IMR-90 (cell line): ENCODE results near the gene OR2AJ1. TPM values are rescaled to one million over a fixed set of nuclear protein-coding genes. Genes with fewer than 3 reads are reported as not detected.

Experiments
- ATAC-seq: fragments of 200-7000 bp; cut with Tn5 transposase; 2 replicates; pipeline ENCODE4 v1.9.1; 2020; ENCODE audit warnings: low read depth, mild to moderate bottlenecking, moderate library complexity
- BruUV-seq: library from RNA; stranded (reverse); fragments of 400-500 nt; replicated peaks from 2 replicates; lab custom pipeline; 2021; lab: Mats Ljungman, UMichigan
- CTCF ChIA-PET: fragments of 300-600 bp; formaldehyde crosslinking; extraction: SDS; loops from one replicate; lab custom pipeline; 2021; ENCODE audit warnings: antibody characterized with exemption; lab: Yijun Ruan, JAX
- POLR2A ChIA-PET: fragments of 300-600 bp; sonication (Branson Sonifier 250); formaldehyde crosslinking; loops from one replicate; lab custom pipeline; 2022; ENCODE audit warnings: antibody characterized with exemption; ENCODE audit not compliant: unreplicated experiment; lab: Charles Lee
- DNase-seq: peaks from one replicate; pipeline ENCODE4 v3.0.0; 2013
- H2AFZ ChIP-seq: replicated peaks from 2 replicates; pipeline ENCODE3; 2013; ENCODE audit warnings: low read length, mild to moderate bottlenecking; ENCODE audit not compliant: poor library complexity
- H2AK5ac ChIP-seq: 2 replicates; pipeline ENCODE4 v1.6.1; 2013; ENCODE audit warnings: low read depth, low read length, inconsistent platforms
- H2AK9ac ChIP-seq: replicated peaks from 2 replicates; pipeline ENCODE3; 2013; ENCODE audit warnings: mild to moderate bottlenecking, low read depth, low read length, moderate library complexity; ENCODE audit not compliant: poor library complexity
- H2BK120ac ChIP-seq: 2 replicates; pipeline ENCODE4 v1.6.1; 2013; ENCODE audit warnings: low read depth, low read length, inconsistent platforms
- H2BK15ac ChIP-seq: 3 replicates; pipeline ENCODE4 v1.6.1; 2013; ENCODE audit warnings: low read depth, low read length, inconsistent platforms
- H2BK20ac ChIP-seq: 2 replicates; pipeline ENCODE4 v1.6.1; 2013; ENCODE audit warnings: low read depth, mild to moderate bottlenecking, inconsistent platforms, low read length, moderate library complexity
- H2BK5ac ChIP-seq: 2 replicates; pipeline ENCODE4 v1.6.1; 2013; ENCODE audit warnings: mild to moderate bottlenecking, low read depth, low read length, inconsistent platforms; ENCODE audit not compliant: poor library complexity, severe bottlenecking
- H3K14ac ChIP-seq: replicated peaks from 2 replicates; pipeline ENCODE4 v1.6.1; 2013; ENCODE audit warnings: low read depth, low read length, inconsistent platforms
- H3K18ac ChIP-seq: 2 replicates; pipeline ENCODE4 v1.6.1; 2013; ENCODE audit warnings: low read depth, low read length, control low read depth
- H3K23ac ChIP-seq: 2 replicates; pipeline ENCODE4 v1.6.1; 2013; ENCODE audit warnings: low read depth, low read length, inconsistent platforms
- H3K27ac ChIP-seq: 2 replicates; pipeline ENCODE4 v1.5.1; 2013; ENCODE audit warnings: mild to moderate bottlenecking, control low read depth, low read length; ENCODE audit not compliant: insufficient read depth
- H3K27me3 ChIP-seq: 2 replicates; pipeline ENCODE4 v1.6.1; 2013; ENCODE audit warnings: low read length; ENCODE audit not compliant: control insufficient read depth, insufficient read depth
- H3K36me3 ChIP-seq: 2 replicates; pipeline ENCODE4 v1.6.1; 2013; ENCODE audit warnings: low read length, mixed read lengths; ENCODE audit not compliant: control insufficient read depth, insufficient read depth
- H3K4ac ChIP-seq: 2 replicates; pipeline ENCODE4 v1.6.1; 2013; ENCODE audit warnings: low read depth, low read length, inconsistent platforms
- H3K4me1 ChIP-seq: 2 replicates; pipeline ENCODE4 v1.6.1; 2013; ENCODE audit warnings: low read length, mixed read lengths; ENCODE audit not compliant: control insufficient read depth, insufficient read depth
- H3K4me2 ChIP-seq: 2 replicates; pipeline ENCODE4 v1.6.1; 2013; ENCODE audit warnings: low read depth, mild to moderate bottlenecking, control low read depth, low read length, moderate library complexity
- H3K4me3 ChIP-seq: 2 replicates; pipeline ENCODE4 v1.5.1; 2013; ENCODE audit warnings: low read depth, mild to moderate bottlenecking, control low read depth, low read length, moderate library complexity; ENCODE audit not compliant: insufficient read depth
- H3K56ac ChIP-seq: 2 replicates; pipeline ENCODE4 v1.6.1; 2013; ENCODE audit warnings: low read length, inconsistent platforms; ENCODE audit not compliant: insufficient read depth; ENCODE audit errors: extremely low read depth
- H3K79me1 ChIP-seq, 2 experiments: 2 replicates each; pipeline ENCODE4 v1.6.1; 2013; ENCODE audit warnings: low read length in 2 of 2, inconsistent platforms in 1 of 2, low read depth in 1 of 2
- H3K9ac ChIP-seq: 2 replicates; pipeline ENCODE4 v1.6.1; 2013; ENCODE audit warnings: low read depth, low read length, control low read depth
- H3K9me1 ChIP-seq: 2 replicates; pipeline ENCODE4 v1.6.1; 2013; ENCODE audit warnings: low read length, inconsistent platforms; ENCODE audit not compliant: insufficient read depth
- H3K9me3 ChIP-seq: 2 replicates; pipeline ENCODE4 v1.6.1; 2013; ENCODE audit warnings: low read length; ENCODE audit not compliant: control insufficient read depth, insufficient read depth
- H4K20me1 ChIP-seq: 2 replicates; pipeline ENCODE4 v1.6.1; 2013; ENCODE audit warnings: low read length, inconsistent platforms; ENCODE audit not compliant: insufficient read depth
- H4K5ac ChIP-seq: 2 replicates; pipeline ENCODE4 v1.6.1; 2013; ENCODE audit warnings: mild to moderate bottlenecking, low read depth, low read length, control low read depth
- H4K8ac ChIP-seq, 2 experiments: 2 replicates each; pipeline ENCODE4 v1.6.1; 2013; ENCODE audit warnings: low read depth in 2 of 2, low read length in 2 of 2, control low read depth in 1 of 2, inconsistent platforms in 1 of 2
- H4K91ac ChIP-seq: 2 replicates; pipeline ENCODE4 v1.6.1; 2013; ENCODE audit warnings: low read depth, low read length, inconsistent platforms; ENCODE audit not compliant: insufficient read depth
- BHLHE40 ChIP-seq: fragments of 150-350 bp; IDR thresholded peaks from 2 replicates; pipeline ENCODE4 v1.6.1; 2016; ENCODE audit warnings: mild to moderate bottlenecking, low read depth, low read length
- RCOR1 ChIP-seq: IDR thresholded peaks from 2 replicates; pipeline ENCODE4 v1.6.1; 2012; ENCODE audit warnings: mild to moderate bottlenecking, low read length, improper control_type of control experiment; ENCODE audit not compliant: insufficient replicate concordance
- WGBS, 2 experiments: methylation state at CpG; one replicate each; pipeline versions ENCODE4 v1.1.5 to v1.1.7; 2013; ENCODE audit warnings: missing lambda C conversion rate in 2 of 2; ENCODE audit not compliant: insufficient read length in 1 of 2; ENCODE audit errors: extremely low coverage in 2 of 2; 5-methylcytosine and 5-hydroxymethylcytosine counted together
- dilution Hi-C: fragments of 300-500 bp; cut with HindIII; formaldehyde crosslinking; loops from one replicate; pipeline ENCODE4 v1.14.3; 2018; ENCODE audit warnings: low sequenced_read_pairs; ENCODE audit not compliant: unreplicated experiment
- in situ Hi-C: fragments of 300-500 bp; cut with MboI; formaldehyde crosslinking; loops from 3 replicates; pipeline ENCODE4 v1.14.3; 2019; ENCODE audit warnings: low sequenced_read_pairs, inconsistent platforms, mixed read lengths
- intact Hi-C: fragments of 100-400 bp; cut with micrococcal nuclease; formaldehyde crosslinking; loops from 2 replicates; pipeline ENCODE4 v1.10.0; 2022
- polyA plus RNA-seq, 3 experiments: library from polyadenylated mRNA; depleted of rRNA; stranded (reverse); fragments of >200 nt; gene quantifications; 2 replicates each; pipeline ENCODE4 v1.2.3, GENCODE V29; 2012; ENCODE audit warnings: low replicate concordance in 1 of 3
- total RNA-seq: library from RNA; depleted of rRNA; stranded (reverse); fragments of >200 nt; gene quantifications from 2 replicates; pipeline ENCODE4 v1.2.3, GENCODE V29; 2012

OR2AJ1 gene
- total and polyA plus RNA-seq, 2 of the 4 experiments (the other 2 are of a cell fraction) = not detected

GRCh38 chr1:247923941-247924340 lies 748 bp upstream of the OR2AJ1 start:
- no peak for DNase-seq
- H3K56ac ChIP-seq = no peak overlapping the region
- intact Hi-C loops (no loop called here), in situ Hi-C loops (no loop called here), dilution Hi-C loops (no loop called here)
- H2BK15ac ChIP-seq = no peak overlapping the region
- no peaks in the 10 kb centered on the region for H3K9me1 ChIP-seq
- no peaks in the 10 kb centered on the region for H3K36me3 ChIP-seq
- no peaks in the 10 kb centered on the region for H3K79me1 ChIP-seq
- H3K14ac ChIP-seq = no peak overlapping the region
- no peak overlapping the region for H4K5ac ChIP-seq
- ChIA-PET CTCF (no interaction called here), POLR2A (no interaction called here)
- H2AFZ ChIP-seq = no peak overlapping the region
- H2AK9ac ChIP-seq = no peak overlapping the region
- no peak overlapping the region for H3K18ac ChIP-seq
- H4K20me1 ChIP-seq = no peaks in the 10 kb centered on the region
- no peak overlapping the region for H2BK120ac ChIP-seq
- no peak overlapping the region for H3K4me2 ChIP-seq
- H3K4me3 ChIP-seq = no peak overlapping the region
- ATAC-seq = no peak
- no peaks in the 10 kb centered on the region for H3K4me1 ChIP-seq
- no peak overlapping the region for H3K4ac ChIP-seq
- BruUV-seq = no TSS peak
- H3K27me3 ChIP-seq = no peaks in the 10 kb centered on the region
- no peak overlapping the region for H4K91ac ChIP-seq
- H3K9me3 ChIP-seq = peaks cover 7% of the 10 kb centered on the region; the same call in 1 of the 2 replicates
- no peak overlapping the region for H2BK5ac ChIP-seq
- no peak overlapping the region for H3K27ac ChIP-seq
- no CpG with 5 or more reads among the region's 3 CpGs for WGBS, 2 experiments
- no peak overlapping the region for H2BK20ac ChIP-seq
- H2AK5ac ChIP-seq = no peak overlapping the region
- no peak overlapping the region for H3K9ac ChIP-seq
- no peak overlapping the region for H3K23ac ChIP-seq
- TF ChIP-seq BHLHE40 (no peak), RCOR1 (no peak)
- H4K8ac ChIP-seq = no peak overlapping the region
